Measurements from ENCODE around the gene RPL6.

Gene RPL6

DNA sequence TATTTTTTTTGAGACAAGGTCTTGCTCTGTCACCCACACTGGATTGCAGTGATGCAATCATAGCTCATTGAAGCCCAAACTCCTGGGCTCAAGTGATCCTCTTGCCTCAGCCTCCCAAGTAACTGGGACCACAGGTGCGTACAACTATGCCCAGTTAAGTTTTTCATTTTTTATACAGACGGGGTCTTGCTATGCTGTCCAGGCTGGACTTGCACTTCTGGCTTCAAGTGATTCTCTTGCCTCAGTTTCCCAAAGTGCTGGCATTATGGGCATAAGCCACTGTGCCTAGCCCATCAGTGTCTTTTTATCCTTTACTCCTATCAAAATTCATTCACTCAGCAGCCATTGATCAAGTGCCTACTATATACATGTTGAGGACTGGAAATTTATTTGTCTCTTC lies 18.4 kb upstream of the RPL6 start:
- H3K9me3 ChIP-seq (ENCODE audit: low read length): no peaks in the 10 kb centered on the region
- no peak overlapping the region for H3K27ac ChIP-seq (ENCODE audit: low read depth, low read length, poor library complexity, severe bottlenecking)
- H3K4me3 ChIP-seq (ENCODE audit: low read depth, low read length, poor library complexity, severe bottlenecking): no peak overlapping the region
- H3K9ac ChIP-seq (ENCODE audit: low read length): no peak overlapping the region
- no peak for TF ChIP-seq EZH2 (IDR thresholded peaks at IDR 0.05; ENCODE audit: borderline replicate concordance, low read length)
- TF ChIP-seq, protein P1, sequence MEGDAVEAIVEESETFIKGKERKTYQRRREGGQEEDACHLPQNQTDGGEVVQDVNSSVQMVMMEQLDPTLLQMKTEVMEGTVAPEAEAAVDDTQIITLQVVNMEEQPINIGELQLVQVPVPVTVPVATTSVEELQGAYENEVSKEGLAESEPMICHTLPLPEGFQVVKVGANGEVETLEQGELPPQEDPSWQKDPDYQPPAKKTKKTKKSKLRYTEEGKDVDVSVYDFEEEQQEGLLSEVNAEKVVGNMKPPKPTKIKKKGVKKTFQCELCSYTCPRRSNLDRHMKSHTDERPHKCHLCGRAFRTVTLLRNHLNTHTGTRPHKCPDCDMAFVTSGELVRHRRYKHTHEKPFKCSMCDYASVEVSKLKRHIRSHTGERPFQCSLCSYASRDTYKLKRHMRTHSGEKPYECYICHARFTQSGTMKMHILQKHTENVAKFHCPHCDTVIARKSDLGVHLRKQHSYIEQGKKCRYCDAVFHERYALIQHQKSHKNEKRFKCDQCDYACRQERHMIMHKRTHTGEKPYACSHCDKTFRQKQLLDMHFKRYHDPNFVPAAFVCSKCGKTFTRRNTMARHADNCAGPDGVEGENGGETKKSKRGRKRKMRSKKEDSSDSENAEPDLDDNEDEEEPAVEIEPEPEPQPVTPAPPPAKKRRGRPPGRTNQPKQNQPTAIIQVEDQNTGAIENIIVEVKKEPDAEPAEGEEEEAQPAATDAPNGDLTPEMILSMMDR (IDR thresholded peaks at IDR 0.05; ENCODE audit: low read length): no peak
- peaks cover 66% of the 10 kb centered on the region for H3K79me2 ChIP-seq (ENCODE audit: insufficient read depth, low read length)
- no peaks in the 10 kb centered on the region for H3F3A ChIP-seq (ENCODE audit: insufficient read depth, low read length)
- no peak overlapping the region for H2AFZ ChIP-seq (ENCODE audit: low read length)
- peaks cover 21% of the 10 kb centered on the region for H3K4me1 ChIP-seq (ENCODE audit: insufficient read depth, low read length, severe bottlenecking)
- no peaks in the 10 kb centered on the region for H3K27me3 ChIP-seq (ENCODE audit: insufficient read depth, low read length)
- H3K9me2 ChIP-seq (ENCODE audit: low read depth, low read length): no peaks in the 10 kb centered on the region
- H4K20me1 ChIP-seq (ENCODE audit: insufficient read depth, low read length): no peaks in the 10 kb centered on the region
- no peak overlapping the region for H3K4me2 ChIP-seq (ENCODE audit: low read length)
- peaks cover 6% of the 10 kb centered on the region for H3K36me3 ChIP-seq (ENCODE audit: insufficient read depth, low read length)

DNA sequence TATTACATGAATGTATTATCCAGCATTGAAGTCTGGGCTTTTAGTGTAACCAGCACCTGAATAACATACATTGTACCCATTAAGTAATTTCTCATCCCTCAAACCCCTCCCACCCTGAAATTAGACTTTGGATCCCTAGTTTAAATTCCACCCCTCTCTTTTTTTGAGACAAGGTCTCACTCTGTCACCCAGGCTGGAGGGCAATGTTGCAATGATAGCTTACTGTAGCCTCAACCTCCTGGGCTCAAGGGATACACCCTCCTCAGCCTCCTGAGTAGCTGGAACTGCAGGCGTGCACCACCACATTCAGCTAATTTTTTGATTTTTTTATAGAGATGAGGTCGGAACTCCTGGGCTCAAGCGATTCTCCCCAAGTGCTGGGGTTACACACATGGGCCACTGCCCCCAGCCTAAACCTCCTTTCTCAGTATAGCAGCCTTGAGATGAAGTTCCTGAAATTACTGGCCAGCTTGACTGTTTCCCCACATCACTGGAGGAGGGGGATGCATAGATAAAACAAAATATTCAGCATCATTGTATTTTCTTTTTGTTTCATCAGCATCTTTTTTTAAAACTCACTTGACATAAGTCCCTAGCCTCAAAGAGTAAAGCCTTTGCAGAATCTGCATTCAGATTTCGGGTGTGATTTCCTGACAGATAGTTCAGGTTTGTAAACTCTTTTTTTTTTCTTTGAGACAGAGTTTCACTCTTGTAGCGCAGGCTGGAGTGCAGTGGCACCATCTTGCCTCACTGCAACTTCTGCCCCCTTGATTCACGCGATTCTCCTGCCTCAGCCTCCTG lies 16.4 kb upstream of the RPL6 start:
- no peak overlapping the region for H3K9ac ChIP-seq (ENCODE audit: low read length)
- no peak overlapping the region for H2AFZ ChIP-seq (ENCODE audit: low read length)
- no peaks in the 10 kb centered on the region for H3F3A ChIP-seq (ENCODE audit: insufficient read depth, low read length)
- no peaks in the 10 kb centered on the region for H3K9me3 ChIP-seq (ENCODE audit: low read length)
- H3K4me3 ChIP-seq (ENCODE audit: low read depth, low read length, poor library complexity, severe bottlenecking): no peak overlapping the region
- no peak overlapping the region for H3K4me2 ChIP-seq (ENCODE audit: low read length)
- no peak overlapping the region for H3K27ac ChIP-seq (ENCODE audit: low read depth, low read length, poor library complexity, severe bottlenecking)
- TF ChIP-seq, protein P1 (IDR thresholded peaks at IDR 0.05; ENCODE audit: low read length): no peak
- no peak for TF ChIP-seq EZH2 (IDR thresholded peaks at IDR 0.05; ENCODE audit: borderline replicate concordance, low read length)
- no peaks in the 10 kb centered on the region for H4K20me1 ChIP-seq (ENCODE audit: insufficient read depth, low read length)
- H3K36me3 ChIP-seq (ENCODE audit: insufficient read depth, low read length): peaks cover 15% of the 10 kb centered on the region
- peaks cover 84% of the 10 kb centered on the region for H3K79me2 ChIP-seq (ENCODE audit: insufficient read depth, low read length)
- H3K27me3 ChIP-seq (ENCODE audit: insufficient read depth, low read length): no peaks in the 10 kb centered on the region
- peaks cover 25% of the 10 kb centered on the region for H3K4me1 ChIP-seq (ENCODE audit: insufficient read depth, low read length, severe bottlenecking)
- no peaks in the 10 kb centered on the region for H3K9me2 ChIP-seq (ENCODE audit: low read depth, low read length)

DNA sequence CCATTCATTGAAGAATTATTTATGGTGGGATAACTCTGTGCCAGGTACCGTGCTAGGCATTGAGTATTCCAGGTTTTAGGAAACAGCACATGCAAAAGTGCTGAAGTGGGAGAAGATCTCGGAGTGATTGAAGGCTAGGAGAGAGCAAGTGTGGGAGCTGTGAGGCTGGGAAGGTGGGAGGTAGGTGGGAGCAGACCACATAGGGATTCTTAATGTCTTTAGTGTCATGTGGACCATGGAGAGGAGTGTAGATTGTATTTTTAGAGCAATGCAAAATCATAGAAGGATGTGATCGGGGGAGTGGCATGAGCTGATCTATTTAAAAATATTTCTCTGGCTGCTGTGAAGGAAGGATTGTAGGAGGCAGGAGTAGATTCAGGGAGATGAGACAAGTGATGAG lies 14.7 kb upstream of the RPL6 start:
- Histone ChIP-seq H3K4me1 (ENCODE audit: insufficient read depth, low read length, severe bottlenecking) (peaks cover 34% of the 10 kb centered on the region), H3K4me2 (ENCODE audit: low read length) (no peak overlapping the region), H2AFZ (ENCODE audit: low read length) (no peak overlapping the region), H3K9ac (ENCODE audit: low read length) (no peak overlapping the region), H3K9me3 (ENCODE audit: low read length) (no peaks in the 10 kb centered on the region), H3K27me3 (ENCODE audit: insufficient read depth, low read length) (no peaks in the 10 kb centered on the region), H4K20me1 (ENCODE audit: insufficient read depth, low read length) (no peaks in the 10 kb centered on the region), H3K4me3 (ENCODE audit: low read depth, low read length, poor library complexity, severe bottlenecking) (no peak overlapping the region), H3K27ac (ENCODE audit: low read depth, low read length, poor library complexity, severe bottlenecking) (no peak overlapping the region), H3K9me2 (ENCODE audit: low read depth, low read length) (no peaks in the 10 kb centered on the region), H3F3A (ENCODE audit: insufficient read depth, low read length) (no peaks in the 10 kb centered on the region), H3K79me2 (ENCODE audit: insufficient read depth, low read length) (peaks cover 91% of the 10 kb centered on the region), H3K36me3 (ENCODE audit: insufficient read depth, low read length) (peaks cover 15% of the 10 kb centered on the region; the same call in 1 of the 2 replicates)
- TF ChIP-seq, protein P1 (IDR thresholded peaks at IDR 0.05; ENCODE audit: low read length): no peak
- TF ChIP-seq EZH2 (IDR thresholded peaks at IDR 0.05; ENCODE audit: borderline replicate concordance, low read length): no peak
